Fibroblast of lung (primary cell): ENCODE data around the gene MYO3B. TPM values are rescaled to one million over a fixed set of nuclear protein-coding genes. Genes with fewer than 3 reads are reported as not detected.

Experiments used
- DNase-seq, 2 donors: peaks; one replicate each; pipeline versions ENCODE4 v3.0.0 to v3.0.0-alpha.2; 2010; ENCODE audit warnings: low read depth in 2 of 2
- H2AFZ ChIP-seq: 2 replicates; pipeline ENCODE4 v1.5.1; 2012; ENCODE audit warnings: low read length, control low read depth, inconsistent platforms
- H3K27ac ChIP-seq: 2 replicates; pipeline ENCODE4 v1.5.1; 2011; ENCODE audit warnings: low read length, control low read depth; ENCODE audit not compliant: insufficient read depth
- H3K27me3 ChIP-seq: 2 replicates; pipeline ENCODE4 v1.5.1; 2011; ENCODE audit warnings: mild to moderate bottlenecking, low read length; ENCODE audit not compliant: control insufficient read depth, insufficient read depth
- H3K36me3 ChIP-seq: 2 replicates; pipeline ENCODE4 v1.5.1; 2011; ENCODE audit warnings: low read length; ENCODE audit not compliant: control insufficient read depth, insufficient read depth
- H3K4me1 ChIP-seq: 2 replicates; pipeline ENCODE4 v1.5.1; 2011; ENCODE audit warnings: low read length; ENCODE audit not compliant: control insufficient read depth, insufficient read depth; ENCODE audit errors: extremely low read depth
- H3K4me2 ChIP-seq: 2 replicates; pipeline ENCODE4 v1.5.1; 2011; ENCODE audit warnings: low read length, control low read depth; ENCODE audit not compliant: insufficient read depth; ENCODE audit errors: extremely low read depth
- H3K4me3 ChIP-seq, 4 experiments: fragments of 200-600 bp in 1 of 4; sonication (generic) in 1 of 4; replicated peaks in 1 of 4; 2 replicates each; pipeline ENCODE4 v1.5.1; 2011 to 2016; ENCODE audit warnings: low read length in 4 of 4, low read depth in 3 of 4, mild to moderate bottlenecking in 3 of 4, control low read depth in 2 of 4, inconsistent platforms in 1 of 4, mixed read lengths in 1 of 4; ENCODE audit not compliant: insufficient read depth in 1 of 4; ENCODE audit errors: control extremely low read depth in 1 of 4
- H3K79me2 ChIP-seq: 2 replicates; pipeline ENCODE4 v1.5.1; 2012; ENCODE audit warnings: mild to moderate bottlenecking, low read length, inconsistent platforms; ENCODE audit not compliant: control insufficient read depth, insufficient read depth
- H3K9ac ChIP-seq: 2 replicates; pipeline ENCODE4 v1.5.1; 2011; ENCODE audit warnings: mild to moderate bottlenecking, low read length, control low read depth; ENCODE audit not compliant: insufficient read depth
- H3K9me3 ChIP-seq: 2 replicates; pipeline ENCODE4 v1.5.1; 2012; ENCODE audit warnings: low read depth, low read length; ENCODE audit not compliant: control insufficient read depth, insufficient read depth
- H4K20me1 ChIP-seq: 2 replicates; pipeline ENCODE4 v1.5.1; 2011; ENCODE audit warnings: low read length; ENCODE audit not compliant: control insufficient read depth, insufficient read depth; ENCODE audit errors: extremely low read depth
- EZH2 ChIP-seq: IDR thresholded peaks from 2 replicates; pipeline ENCODE4 v1.5.1; 2012; ENCODE audit warnings: low read length, control low read depth, mild to moderate bottlenecking; ENCODE audit errors: missing control alignments
- polyA plus RNA-seq, 2 donors: library from polyadenylated mRNA; depleted of rRNA in 1 of 2; stranded (reverse) in 1 of 2; unstranded in 1 of 2; fragments of >200 nt; gene quantifications; 2 replicates each; pipeline ENCODE4 v1.2.1, GENCODE V29; 2011 to 2012; ENCODE audit warnings: missing spikeins in 1 of 2
- total RNA-seq: library from RNA; depleted of rRNA; stranded (reverse); fragments of >200 nt; gene quantifications from 2 replicates; pipeline ENCODE4 v1.2.1, GENCODE V29; 2014
- TF ChIP-seq, protein P1 (sequence below), 2 donors: IDR thresholded peaks in 1 of 2; conservative IDR thresholded peaks in 1 of 2; 1 replicate in 1 of 2; 2 replicates in 1 of 2; pipeline ENCODE4 v1.5.1; 2011 to 2012; ENCODE audit warnings: low read length in 2 of 2, control low read depth in 1 of 2, inconsistent platforms in 1 of 2, low read depth in 1 of 2, mild to moderate bottlenecking in 1 of 2

MYO3B gene
- total and polyA plus RNA-seq, 2 donors (not counting 1 experiment from before 2014, with no cell fraction given): 0.06 to 0.50 TPM

DNA sequence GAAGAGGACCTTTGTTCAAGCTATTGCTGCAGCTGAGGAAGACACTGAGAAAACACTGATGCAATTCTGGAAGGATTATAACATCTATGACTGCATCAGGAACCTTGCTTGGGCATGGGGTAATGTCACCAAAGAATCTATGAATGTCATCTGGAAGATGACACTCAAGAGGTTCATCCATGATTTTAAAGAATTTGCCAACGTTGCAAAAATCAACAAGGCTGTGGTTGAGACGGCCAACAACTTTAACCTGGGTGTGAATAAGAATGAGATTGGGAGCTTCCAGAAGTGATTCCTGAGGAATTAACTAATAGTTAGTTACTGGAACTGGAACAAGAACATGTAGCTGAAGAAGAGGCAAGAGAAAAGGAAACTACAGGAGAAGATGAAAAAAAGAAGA lies 410.8 kb downstream of the MYO3B start:
- DNase-seq: no peak
- no peak overlapping the region for H3K27ac ChIP-seq
- H3K4me3 ChIP-seq: no peak overlapping the region
- no peak overlapping the region for H3K9ac ChIP-seq
- no peaks in the 10 kb centered on the region for H3K9me3 ChIP-seq
- no peaks in the 10 kb centered on the region for H3K36me3 ChIP-seq
- TF ChIP-seq, protein P1, sequence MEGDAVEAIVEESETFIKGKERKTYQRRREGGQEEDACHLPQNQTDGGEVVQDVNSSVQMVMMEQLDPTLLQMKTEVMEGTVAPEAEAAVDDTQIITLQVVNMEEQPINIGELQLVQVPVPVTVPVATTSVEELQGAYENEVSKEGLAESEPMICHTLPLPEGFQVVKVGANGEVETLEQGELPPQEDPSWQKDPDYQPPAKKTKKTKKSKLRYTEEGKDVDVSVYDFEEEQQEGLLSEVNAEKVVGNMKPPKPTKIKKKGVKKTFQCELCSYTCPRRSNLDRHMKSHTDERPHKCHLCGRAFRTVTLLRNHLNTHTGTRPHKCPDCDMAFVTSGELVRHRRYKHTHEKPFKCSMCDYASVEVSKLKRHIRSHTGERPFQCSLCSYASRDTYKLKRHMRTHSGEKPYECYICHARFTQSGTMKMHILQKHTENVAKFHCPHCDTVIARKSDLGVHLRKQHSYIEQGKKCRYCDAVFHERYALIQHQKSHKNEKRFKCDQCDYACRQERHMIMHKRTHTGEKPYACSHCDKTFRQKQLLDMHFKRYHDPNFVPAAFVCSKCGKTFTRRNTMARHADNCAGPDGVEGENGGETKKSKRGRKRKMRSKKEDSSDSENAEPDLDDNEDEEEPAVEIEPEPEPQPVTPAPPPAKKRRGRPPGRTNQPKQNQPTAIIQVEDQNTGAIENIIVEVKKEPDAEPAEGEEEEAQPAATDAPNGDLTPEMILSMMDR (conservative IDR thresholded peaks at IDR 0.05 in 1 of 2, IDR thresholded peaks at IDR 0.05 in 1 of 2; ENCODE audit: low read depth in 1 of 2, low read length in 2 of 2): no peak
- TF ChIP-seq EZH2: no peak
- H3K4me2 ChIP-seq: no peak overlapping the region
- H2AFZ ChIP-seq: no peak overlapping the region
- H4K20me1 ChIP-seq: no peaks in the 10 kb centered on the region
- H3K79me2 ChIP-seq: no peaks in the 10 kb centered on the region
- no peaks in the 10 kb centered on the region for H3K27me3 ChIP-seq
- H3K4me1 ChIP-seq: no peaks in the 10 kb centered on the region

DNA sequence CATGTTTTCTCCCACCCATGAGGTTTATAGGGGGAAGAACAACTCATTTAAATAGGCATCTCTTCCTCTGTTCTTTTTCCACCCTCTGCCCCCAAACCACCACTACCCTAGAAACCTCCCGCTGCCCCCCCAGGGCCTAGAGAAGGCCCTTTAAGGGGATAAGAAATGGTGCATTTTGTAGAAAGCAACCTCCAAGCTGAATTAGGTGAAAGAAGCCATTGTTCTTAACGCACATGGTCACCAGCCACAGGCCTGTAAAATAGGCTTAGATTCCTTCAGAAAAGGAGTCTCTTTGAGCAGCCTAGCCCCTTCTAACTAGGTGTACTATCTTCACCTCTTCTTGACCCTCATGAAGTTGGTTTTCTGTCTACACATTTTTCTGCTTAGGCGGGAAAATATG lies 418.6 kb downstream of the MYO3B start:
- Histone ChIP-seq H2AFZ (no peak overlapping the region), H3K79me2 (no peaks in the 10 kb centered on the region), H3K36me3 (no peaks in the 10 kb centered on the region), H3K9me3 (no peaks in the 10 kb centered on the region), H3K4me2 (no peak overlapping the region), H3K4me3 (no peak overlapping the region), H4K20me1 (no peaks in the 10 kb centered on the region), H3K4me1 (no peaks in the 10 kb centered on the region), H3K9ac (no peak overlapping the region), H3K27ac (no peak overlapping the region), H3K27me3 (no peaks in the 10 kb centered on the region)
- no peak for TF ChIP-seq EZH2
- TF ChIP-seq, protein P1 (conservative IDR thresholded peaks at IDR 0.05 in 1 of 2, IDR thresholded peaks at IDR 0.05 in 1 of 2; ENCODE audit: low read depth in 1 of 2, low read length in 2 of 2): no peak
- DNase-seq: no peak

DNA sequence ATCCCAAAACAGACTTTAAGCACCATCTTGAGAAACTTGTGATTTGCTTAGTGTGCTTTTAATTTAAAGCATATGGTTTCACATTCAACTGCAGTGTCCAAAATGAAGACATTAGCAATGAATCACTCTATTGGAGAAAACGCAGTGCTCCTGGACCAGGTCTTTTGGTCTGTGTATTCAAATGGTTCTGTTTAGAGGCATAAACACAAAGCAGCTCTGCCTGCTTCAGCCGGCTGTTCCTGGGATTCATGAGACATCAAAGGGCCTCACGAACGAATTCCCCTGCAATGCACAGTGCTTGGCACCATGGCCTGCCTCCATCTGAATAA lies 420.1 kb downstream of the MYO3B start:
- Histone ChIP-seq H2AFZ (no peak overlapping the region), H3K9ac (no peak overlapping the region), H3K4me1 (no peaks in the 10 kb centered on the region), H3K27me3 (no peaks in the 10 kb centered on the region), H3K79me2 (no peaks in the 10 kb centered on the region), H4K20me1 (no peaks in the 10 kb centered on the region), H3K4me2 (no peak overlapping the region), H3K9me3 (no peaks in the 10 kb centered on the region), H3K36me3 (no peaks in the 10 kb centered on the region), H3K4me3 (no peak overlapping the region), H3K27ac (no peak overlapping the region)
- DNase-seq: no peak
- no peak for TF ChIP-seq EZH2
- TF ChIP-seq, protein P1 (conservative IDR thresholded peaks at IDR 0.05 in 1 of 2, IDR thresholded peaks at IDR 0.05 in 1 of 2; ENCODE audit: low read depth in 1 of 2, low read length in 2 of 2): no peak
